SU-DHL-6 (cell line): ENCODE results near the gene SPINT3.

ENCODE experiments used
- H2AFZ ChIP-seq: fragments of 200-600 bp; sonication (generic); 2 replicates; pipeline ENCODE4 v1.6.1; 2014; ENCODE audit warnings: low read depth, mild to moderate bottlenecking, moderate library complexity, mixed read lengths, antibody characterized with exemption, low read length; ENCODE audit not compliant: severe bottlenecking
- H3F3A ChIP-seq: fragments of 200-600 bp; shearing (Covaris generic); 2 replicates; pipeline ENCODE4 v1.6.0; 2016; ENCODE audit warnings: antibody characterized with exemption, mild to moderate bottlenecking; ENCODE audit not compliant: insufficient read depth
- H3K27ac ChIP-seq: fragments of 200-600 bp; sonication (generic); 2 replicates; pipeline ENCODE4 v1.5.1; 2016; ENCODE audit warnings: low read depth, mild to moderate bottlenecking, low read length, moderate library complexity, mixed read lengths
- H3K27me3 ChIP-seq: fragments of 200-600 bp; sonication (generic), shearing (Covaris generic); 2 replicates; pipeline ENCODE4 v1.6.0; 2014; ENCODE audit warnings: mild to moderate bottlenecking, low read length
- H3K36me3 ChIP-seq: fragments of 200-600 bp; sonication (generic); 2 replicates; pipeline ENCODE4 v1.6.1; 2014; ENCODE audit warnings: mild to moderate bottlenecking, low read length, mixed read lengths
- H3K4me2 ChIP-seq: fragments of 300-600, 200-600 bp; shearing (Covaris generic), sonication (generic); 2 replicates; pipeline ENCODE4 v1.6.0; 2014; ENCODE audit warnings: low read length, low read depth, mild to moderate bottlenecking; ENCODE audit not compliant: poor library complexity, severe bottlenecking
- H3K4me3 ChIP-seq: fragments of 200-600 bp; sonication (generic); 2 replicates; pipeline ENCODE4 v1.5.1; 2014; ENCODE audit warnings: antibody characterized with exemption, low read length, mild to moderate bottlenecking, mixed read lengths; ENCODE audit not compliant: insufficient read depth, poor library complexity, severe bottlenecking
- H3K79me2 ChIP-seq: fragments of 200-600 bp; sonication (generic); 2 replicates; pipeline ENCODE4 v1.6.1; 2014; ENCODE audit warnings: mild to moderate bottlenecking, low read length, moderate library complexity; ENCODE audit not compliant: insufficient read depth
- H3K9ac ChIP-seq: fragments of 200-600 bp; sonication (generic); 2 replicates; pipeline ENCODE4 v1.7.0; 2014; ENCODE audit warnings: mild to moderate bottlenecking, low read length
- H3K9me2 ChIP-seq: fragments of 200-600 bp; sonication (generic); replicated peaks from 2 replicates; pipeline ENCODE4 v1.6.1; 2014; ENCODE audit warnings: low read length; ENCODE audit not compliant: insufficient read depth
- H3K9me3 ChIP-seq: fragments of 200-600 bp; sonication (generic); 2 replicates; pipeline ENCODE4 v1.6.1; 2014; ENCODE audit warnings: low read length, mixed read lengths; ENCODE audit not compliant: insufficient read depth
- H4K20me1 ChIP-seq: fragments of 200-600 bp; sonication (generic); 2 replicates; pipeline ENCODE4 v1.6.1; 2014; ENCODE audit warnings: low read depth, mild to moderate bottlenecking, antibody characterized with exemption, low read length, moderate library complexity, mixed read lengths
- CTCF ChIP-seq: fragments of 200-600 bp; sonication (generic); IDR thresholded peaks from one replicate; pipeline ENCODE4 v1.5.1; 2017; ENCODE audit warnings: antibody characterized with exemption, mild to moderate bottlenecking, low read length, moderate library complexity; ENCODE audit not compliant: insufficient read depth, poor library complexity, severe bottlenecking
- EZH2phosphoT487 ChIP-seq: fragments of 200-600 bp; sonication (generic), shearing (Covaris generic); conservative IDR thresholded peaks from 2 replicates; pipeline ENCODE4 v1.6.1; 2018; ENCODE audit warnings: mild to moderate bottlenecking, antibody characterized with exemption, low read length, moderate library complexity, mixed read lengths

The SPINT3 gene

GRCh38 chr20:45539382-45539781 is 24.0 kb upstream of the SPINT3 start, which contains the start of gene WFDC6:
Gene WFDC6, minus strand, starts transcription at chr20:45539482. Its CDS starts 75 bp downstream, at chr20:45539407.
- Histone ChIP-seq H3K4me3 (no peak within 1 kb of the TSS), H3K36me3 (no peaks in the 10 kb centered on the region), H3K4me2 (no peak within 1 kb of the TSS), H4K20me1 (no peaks in the 10 kb centered on the region), H3K9me2 (no peaks in the 10 kb centered on the region), H2AFZ (no peak within 1 kb of the TSS), H3F3A (no peaks in the 10 kb centered on the region), H3K9ac (no peak within 1 kb of the TSS), H3K27me3 (no peaks in the 10 kb centered on the region), H3K79me2 (no peaks in the 10 kb centered on the region), H3K9me3 (no peaks in the 10 kb centered on the region), H3K27ac (no peak within 1 kb of the TSS)
- no peak for TF ChIP-seq EZH2phosphoT487
- TF ChIP-seq CTCF = no peak

GRCh38 chr20:45538209-45538799 is 22.9 kb upstream of the SPINT3 start:
- no peak overlapping the region for H3K27ac ChIP-seq
- H3K9ac ChIP-seq = no peak overlapping the region
- H4K20me1 ChIP-seq = no peaks in the 10 kb centered on the region
- H3K9me3 ChIP-seq = no peaks in the 10 kb centered on the region
- H3K9me2 ChIP-seq = no peaks in the 10 kb centered on the region
- H3K36me3 ChIP-seq = no peaks in the 10 kb centered on the region
- no peak overlapping the region for H3K4me3 ChIP-seq
- no peak overlapping the region for H2AFZ ChIP-seq
- H3K27me3 ChIP-seq = no peaks in the 10 kb centered on the region
- H3K4me2 ChIP-seq = no peak overlapping the region
- H3K79me2 ChIP-seq = no peaks in the 10 kb centered on the region
- TF ChIP-seq CTCF (no peak), EZH2phosphoT487 (no peak)
- no peaks in the 10 kb centered on the region for H3F3A ChIP-seq

GRCh38 chr20:45527294-45527693 is 11.9 kb upstream of the SPINT3 start:
- Histone ChIP-seq H3K9me2 (no peaks in the 10 kb centered on the region), H3K36me3 (no peaks in the 10 kb centered on the region), H3K9me3 (no peaks in the 10 kb centered on the region), H3K27ac (no peak overlapping the region), H3K4me3 (no peak overlapping the region), H3K4me2 (no peak overlapping the region), H3K79me2 (no peaks in the 10 kb centered on the region), H3K9ac (no peak overlapping the region), H3K27me3 (no peaks in the 10 kb centered on the region), H3F3A (no peaks in the 10 kb centered on the region), H2AFZ (no peak overlapping the region), H4K20me1 (no peaks in the 10 kb centered on the region)
- TF ChIP-seq EZH2phosphoT487 (no peak), CTCF (no peak)
